Osteocyte (in vitro differentiated cells): ENCODE data around the gene AAMDC. TPM values are rescaled to one million over a fixed set of nuclear protein-coding genes. Genes with fewer than 3 reads are reported as not detected.

Experiments
- DNase-seq: peaks from one replicate; pipeline ENCODE4 v3.0.0; 2021; ENCODE audit warnings: mixed read lengths; ENCODE audit not compliant: unreplicated experiment; ENCODE audit errors: extremely low spot score
- H3K27ac Mint-ChIP-seq: one replicate; pipeline ENCODE4 v1.8.0; 2021; ENCODE audit warnings: mild to moderate bottlenecking, mixed read lengths; ENCODE audit not compliant: unreplicated experiment
- H3K27me3 Mint-ChIP-seq: one replicate; pipeline ENCODE4 v1.8.0; 2021; ENCODE audit warnings: mixed read lengths; ENCODE audit not compliant: unreplicated experiment
- H3K36me3 Mint-ChIP-seq: one replicate; pipeline ENCODE4 v1.8.0; 2021; ENCODE audit warnings: mixed read lengths; ENCODE audit not compliant: unreplicated experiment
- H3K4me1 Mint-ChIP-seq: one replicate; pipeline ENCODE4 v1.8.0; 2021; ENCODE audit warnings: mixed read lengths; ENCODE audit not compliant: unreplicated experiment
- H3K4me3 Mint-ChIP-seq: one replicate; pipeline ENCODE4 v1.8.0; 2021; ENCODE audit warnings: mild to moderate bottlenecking, moderate library complexity, mixed read lengths; ENCODE audit not compliant: unreplicated experiment
- H3K9me3 Mint-ChIP-seq: one replicate; pipeline ENCODE4 v1.8.0; 2021; ENCODE audit warnings: mixed read lengths; ENCODE audit not compliant: unreplicated experiment
- total RNA-seq: library from RNA; stranded (reverse); gene quantifications from 2 replicates; pipeline ENCODE4 v1.2.1, GENCODE V29; 2021
- TF ChIP-seq, protein P1 (sequence below): fragments of 200-600 bp; sonication (generic); IDR thresholded peaks from 2 replicates; pipeline ENCODE4 v1.5.0; 2021; ENCODE audit warnings: antibody characterized with exemption, mild to moderate bottlenecking, moderate library complexity

AAMDC gene
- total RNA-seq, 1 donor from 2014 or later, result 38.0 TPM

DNA sequence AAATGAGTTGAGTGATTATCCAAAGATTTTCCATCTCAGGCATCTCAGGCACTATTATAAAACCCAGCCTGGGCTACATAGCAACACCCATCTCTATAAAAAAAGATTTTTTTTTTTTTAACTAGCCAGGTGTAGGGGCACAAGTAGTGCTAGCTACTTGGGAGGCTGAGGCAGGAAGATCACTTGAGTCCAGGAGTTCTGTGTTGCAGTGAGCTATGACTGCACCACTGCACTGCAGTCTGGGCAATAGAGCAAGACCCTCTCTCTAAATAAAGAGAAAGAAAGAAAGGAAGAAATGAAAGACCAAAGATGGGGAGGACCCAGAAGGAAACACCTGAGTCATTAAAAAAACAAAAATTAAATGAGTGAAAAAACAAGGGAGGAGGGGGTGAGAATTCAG, 14.5 kb upstream of the AAMDC start:
- TF ChIP-seq, protein P1, sequence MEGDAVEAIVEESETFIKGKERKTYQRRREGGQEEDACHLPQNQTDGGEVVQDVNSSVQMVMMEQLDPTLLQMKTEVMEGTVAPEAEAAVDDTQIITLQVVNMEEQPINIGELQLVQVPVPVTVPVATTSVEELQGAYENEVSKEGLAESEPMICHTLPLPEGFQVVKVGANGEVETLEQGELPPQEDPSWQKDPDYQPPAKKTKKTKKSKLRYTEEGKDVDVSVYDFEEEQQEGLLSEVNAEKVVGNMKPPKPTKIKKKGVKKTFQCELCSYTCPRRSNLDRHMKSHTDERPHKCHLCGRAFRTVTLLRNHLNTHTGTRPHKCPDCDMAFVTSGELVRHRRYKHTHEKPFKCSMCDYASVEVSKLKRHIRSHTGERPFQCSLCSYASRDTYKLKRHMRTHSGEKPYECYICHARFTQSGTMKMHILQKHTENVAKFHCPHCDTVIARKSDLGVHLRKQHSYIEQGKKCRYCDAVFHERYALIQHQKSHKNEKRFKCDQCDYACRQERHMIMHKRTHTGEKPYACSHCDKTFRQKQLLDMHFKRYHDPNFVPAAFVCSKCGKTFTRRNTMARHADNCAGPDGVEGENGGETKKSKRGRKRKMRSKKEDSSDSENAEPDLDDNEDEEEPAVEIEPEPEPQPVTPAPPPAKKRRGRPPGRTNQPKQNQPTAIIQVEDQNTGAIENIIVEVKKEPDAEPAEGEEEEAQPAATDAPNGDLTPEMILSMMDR, result no peak
- Mint-ChIP-seq H3K4me1 (peaks cover 16% of the 10 kb centered on the region), H3K27ac (no peak overlapping the region), H3K9me3 (no peaks in the 10 kb centered on the region), H3K36me3 (peaks cover 16% of the 10 kb centered on the region), H3K4me3 (no peak overlapping the region), H3K27me3 (no peaks in the 10 kb centered on the region)
- no peak for DNase-seq

GRCh38 chr11:77806993-77807392, 14.0 kb upstream of the AAMDC start:
- Mint-ChIP-seq H3K9me3 (no peaks in the 10 kb centered on the region), H3K27me3 (no peaks in the 10 kb centered on the region), H3K4me1 (peaks cover 15% of the 10 kb centered on the region), H3K4me3 (no peak overlapping the region), H3K27ac (no peak overlapping the region), H3K36me3 (peaks cover 17% of the 10 kb centered on the region)
- no peak for DNase-seq
- TF ChIP-seq, protein P1, result no peak

GRCh38 chr11:77813256-77813655, 7.7 kb upstream of the AAMDC start:
- H3K9me3 Mint-ChIP-seq, result peaks cover 4% of the 10 kb centered on the region
- H3K36me3 Mint-ChIP-seq, result peaks cover 12% of the 10 kb centered on the region
- DNase-seq, result no peak
- no peak overlapping the region for H3K27ac Mint-ChIP-seq
- no peak overlapping the region for H3K4me3 Mint-ChIP-seq
- no peaks in the 10 kb centered on the region for H3K27me3 Mint-ChIP-seq
- peaks cover 8% of the 10 kb centered on the region for H3K4me1 Mint-ChIP-seq
- TF ChIP-seq, protein P1, result no peak

GRCh38 chr11:77814848-77815247, 6.1 kb upstream of the AAMDC start:
- Mint-ChIP-seq H3K27me3 (no peaks in the 10 kb centered on the region), H3K36me3 (peaks cover 11% of the 10 kb centered on the region), H3K4me1 (peaks cover 15% of the 10 kb centered on the region), H3K27ac (no peak overlapping the region), H3K4me3 (no peak overlapping the region), H3K9me3 (peaks cover 4% of the 10 kb centered on the region)
- DNase-seq, result no peak
- TF ChIP-seq, protein P1, result no peak

DNA sequence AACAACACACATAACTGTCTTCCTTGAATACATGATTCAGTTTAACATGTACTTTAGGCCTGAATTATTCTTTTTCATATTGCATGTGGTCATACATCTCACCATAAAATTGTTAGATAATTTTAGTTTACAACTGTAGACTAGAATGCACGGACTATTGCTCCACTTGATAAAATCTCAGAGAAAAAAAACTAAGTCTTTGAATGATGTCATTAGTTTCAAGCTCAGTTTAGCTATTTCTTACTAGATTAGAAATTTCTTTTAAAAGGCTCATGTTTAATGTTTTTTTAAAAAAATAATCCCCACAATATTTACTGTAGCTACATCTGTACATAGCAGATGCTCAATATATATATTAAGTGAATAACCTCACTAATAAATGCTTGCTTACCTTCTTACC, 5.5 kb upstream of the AAMDC start:
- peaks cover 15% of the 10 kb centered on the region for H3K4me1 Mint-ChIP-seq
- no peaks in the 10 kb centered on the region for H3K27me3 Mint-ChIP-seq

More for the DNA sequence above, 5.5 kb upstream of the AAMDC start:
- H3K27ac Mint-ChIP-seq, result no peak overlapping the region
- DNase-seq, result no peak
- peaks cover 4% of the 10 kb centered on the region for H3K9me3 Mint-ChIP-seq
- H3K36me3 Mint-ChIP-seq, result peaks cover 5% of the 10 kb centered on the region
- H3K4me3 Mint-ChIP-seq, result no peak overlapping the region
- TF ChIP-seq, protein P1, result no peak
